ENCODE measurements around the gene KAT14. TPM values are rescaled to one million over a fixed set of nuclear protein-coding genes. Genes with fewer than 3 reads are reported as not detected.

Gene KAT14
- total RNA-seq, 2 donors from 2014 or later, result 35.2 to 51.0 TPM

- Mint-ChIP-seq H3K27me3 (ENCODE audit: insufficient read depth) (no peaks in the 10 kb centered on the region), H3K27ac (no peak overlapping the region), H3K9me3 (no peaks in the 10 kb centered on the region), H3K4me3 (no peak overlapping the region), H3K36me3 (ENCODE audit: low read depth) (no peaks in the 10 kb centered on the region), H3K4me1 (no peaks in the 10 kb centered on the region)
- no peaks in the 10 kb centered on the region for H3K36me3 ChIP-seq (ENCODE audit: control insufficient read depth, insufficient read depth, low read length)
- TF ChIP-seq CTCF (conservative IDR thresholded peaks at IDR 0.05), result no peak
- no peaks in the 10 kb centered on the region for H3K4me1 ChIP-seq (ENCODE audit: control insufficient read depth, insufficient read depth, low read length)
- H3K9me3 ChIP-seq (ENCODE audit: control insufficient read depth, low read length), result no peaks in the 10 kb centered on the region
- H3K27me3 ChIP-seq (ENCODE audit: control insufficient read depth, insufficient read depth, low read length, poor library complexity, severe bottlenecking), result no peaks in the 10 kb centered on the region
- no peak overlapping the region for H3K4me3 ChIP-seq (ENCODE audit: low read length)
- WGBS, 2 experiments (ENCODE audit: insufficient coverage in 1 of 2, insufficient read length in 1 of 2), result 91% methylated on average over 2 of the region's 2 CpGs; no CpG with 5 or more reads in 1 of the 2 experiments
- no peak overlapping the region for H3K27ac ChIP-seq (ENCODE audit: low read depth, low read length)
- no peak for DNase-seq
- no peak overlapping the region for H3K9ac ChIP-seq (ENCODE audit: extremely low read depth, low read length, poor library complexity, severe bottlenecking)
These were observed 75.3 kb downstream of the KAT14 start for GRCh38 chr20:18213002-18213401.

- Mint-ChIP-seq H3K36me3 (ENCODE audit: low read depth) (no peaks in the 10 kb centered on the region), H3K4me3 (no peak overlapping the region), H3K27me3 (ENCODE audit: insufficient read depth) (no peaks in the 10 kb centered on the region), H3K9me3 (no peaks in the 10 kb centered on the region), H3K4me1 (no peaks in the 10 kb centered on the region), H3K27ac (no peak overlapping the region)
- no peak for TF ChIP-seq CTCF (conservative IDR thresholded peaks at IDR 0.05)
- WGBS, 2 experiments (ENCODE audit: insufficient coverage in 1 of 2, insufficient read length in 1 of 2), result 86 to 93% methylated on average over 4 to 5 of the region's 5 CpGs
- DNase-seq, result no peak
- no peaks in the 10 kb centered on the region for H3K27me3 ChIP-seq (ENCODE audit: control insufficient read depth, insufficient read depth, low read length, poor library complexity, severe bottlenecking)
- no peaks in the 10 kb centered on the region for H3K4me1 ChIP-seq (ENCODE audit: control insufficient read depth, insufficient read depth, low read length)
- no peaks in the 10 kb centered on the region for H3K9me3 ChIP-seq (ENCODE audit: control insufficient read depth, low read length)
- no peaks in the 10 kb centered on the region for H3K36me3 ChIP-seq (ENCODE audit: control insufficient read depth, insufficient read depth, low read length)
- H3K9ac ChIP-seq (ENCODE audit: extremely low read depth, low read length, poor library complexity, severe bottlenecking), result no peak overlapping the region
- no peak overlapping the region for H3K4me3 ChIP-seq (ENCODE audit: low read length)
- H3K27ac ChIP-seq (ENCODE audit: low read depth, low read length), result no peak overlapping the region
These were observed 77.9 kb downstream of the KAT14 start for GRCh38 chr20:18215566-18215965.

- H3K36me3 Mint-ChIP-seq (ENCODE audit: low read depth), result no peaks in the 10 kb centered on the region
- WGBS, 2 experiments (ENCODE audit: insufficient coverage in 1 of 2, insufficient read length in 1 of 2), result 89 to 97% methylated on average over 5 to 6 of the region's 6 CpGs
- H3K27ac Mint-ChIP-seq, result no peak overlapping the region
- no peak overlapping the region for H3K4me3 Mint-ChIP-seq
- no peak overlapping the region for H3K27ac ChIP-seq (ENCODE audit: low read depth, low read length)
- H3K27me3 Mint-ChIP-seq (ENCODE audit: insufficient read depth), result no peaks in the 10 kb centered on the region
- no peaks in the 10 kb centered on the region for H3K4me1 ChIP-seq (ENCODE audit: control insufficient read depth, insufficient read depth, low read length)
- no peak overlapping the region for H3K9ac ChIP-seq (ENCODE audit: extremely low read depth, low read length, poor library complexity, severe bottlenecking)
- no peaks in the 10 kb centered on the region for H3K9me3 ChIP-seq (ENCODE audit: control insufficient read depth, low read length)
- DNase-seq, result no peak
- no peaks in the 10 kb centered on the region for H3K36me3 ChIP-seq (ENCODE audit: control insufficient read depth, insufficient read depth, low read length)
- no peaks in the 10 kb centered on the region for H3K9me3 Mint-ChIP-seq
- TF ChIP-seq CTCF (conservative IDR thresholded peaks at IDR 0.05), result no peak
- H3K4me1 Mint-ChIP-seq, result no peaks in the 10 kb centered on the region
- no peaks in the 10 kb centered on the region for H3K27me3 ChIP-seq (ENCODE audit: control insufficient read depth, insufficient read depth, low read length, poor library complexity, severe bottlenecking)
- no peak overlapping the region for H3K4me3 ChIP-seq (ENCODE audit: low read length)
These were observed 80.6 kb downstream of the KAT14 start for GRCh38 chr20:18218280-18218679.

Data from endodermal cell (in vitro differentiated cells).